HG03060 (cell line): ENCODE measurements around the gene MRPL52.

ENCODE experiments used
- ATAC-seq: cut with Tn5 transposase; IDR thresholded peaks from one replicate; pipeline ENCODE4 v1.9.1; 2021; ENCODE audit warnings: low read depth, moderate number of reproducible peaks; ENCODE audit not compliant: unreplicated experiment

The MRPL52 gene

DNA sequence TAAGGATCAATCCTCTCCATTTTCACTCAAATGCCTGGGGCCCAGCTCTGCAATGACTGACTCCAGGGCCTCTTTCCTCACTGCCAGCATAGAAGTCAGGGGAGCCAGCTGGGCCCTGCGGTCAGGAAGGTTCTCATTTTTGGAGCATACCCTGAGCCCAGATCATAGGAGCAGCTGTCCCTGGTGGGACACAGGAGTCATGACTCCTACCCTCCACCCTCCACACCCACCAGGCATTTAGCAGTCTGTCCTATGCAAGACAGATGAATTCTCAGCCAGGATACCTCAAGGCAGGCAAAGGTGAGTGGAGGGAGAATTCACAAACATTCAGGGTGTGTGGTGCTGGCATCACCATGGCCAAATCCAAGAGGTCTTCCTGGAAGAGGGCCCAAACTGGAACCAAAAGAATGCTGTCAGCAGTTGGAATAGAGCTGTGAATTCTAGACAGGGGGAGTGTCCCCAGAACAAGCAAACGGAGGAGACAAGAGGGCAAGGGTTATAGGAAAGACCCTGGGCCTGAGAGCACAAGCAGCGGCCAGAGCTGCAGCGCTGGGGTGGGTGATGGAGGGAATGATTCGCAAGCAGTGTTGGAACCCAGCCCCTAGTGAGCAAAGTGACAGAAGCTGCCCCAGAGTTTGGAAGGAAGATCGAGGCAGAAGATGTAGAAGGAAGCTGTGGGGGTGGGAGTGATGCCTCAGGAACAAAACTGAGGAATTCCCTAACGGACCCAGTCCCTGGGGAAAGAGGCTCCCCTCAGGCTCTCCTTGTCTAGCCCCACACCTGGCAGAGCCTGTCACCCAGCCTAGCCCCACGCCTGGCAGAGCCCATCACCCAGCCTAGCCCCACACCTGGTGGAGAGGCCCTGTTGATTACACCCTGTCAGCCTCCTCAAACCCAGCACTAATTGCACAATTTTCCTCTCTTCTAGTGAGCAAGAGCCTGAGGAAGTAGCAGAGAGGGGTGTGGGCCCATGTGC, 48.9 kb downstream of the MRPL52 start:
- ATAC-seq, result no peak

DNA sequence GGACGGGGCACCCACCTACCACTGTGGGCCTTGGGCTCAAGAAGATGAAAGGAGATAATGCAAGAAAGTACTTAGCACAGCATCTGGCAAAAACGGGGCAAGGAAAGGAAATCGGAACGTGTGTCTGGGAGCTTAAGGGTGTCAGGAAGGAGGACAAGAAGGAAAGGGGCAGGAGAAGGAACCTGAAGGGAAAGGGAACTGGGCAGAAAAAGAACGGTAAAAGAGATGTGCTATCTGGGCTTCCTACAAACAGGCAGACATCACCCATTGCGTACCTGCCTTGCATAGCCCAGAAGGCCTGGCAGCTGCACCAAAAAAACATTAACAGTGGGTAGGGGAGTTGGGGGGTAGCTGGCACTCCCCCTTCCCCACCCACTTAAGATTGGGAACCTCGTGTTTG, 52.4 kb downstream of the MRPL52 start:
- no peak for ATAC-seq

DNA sequence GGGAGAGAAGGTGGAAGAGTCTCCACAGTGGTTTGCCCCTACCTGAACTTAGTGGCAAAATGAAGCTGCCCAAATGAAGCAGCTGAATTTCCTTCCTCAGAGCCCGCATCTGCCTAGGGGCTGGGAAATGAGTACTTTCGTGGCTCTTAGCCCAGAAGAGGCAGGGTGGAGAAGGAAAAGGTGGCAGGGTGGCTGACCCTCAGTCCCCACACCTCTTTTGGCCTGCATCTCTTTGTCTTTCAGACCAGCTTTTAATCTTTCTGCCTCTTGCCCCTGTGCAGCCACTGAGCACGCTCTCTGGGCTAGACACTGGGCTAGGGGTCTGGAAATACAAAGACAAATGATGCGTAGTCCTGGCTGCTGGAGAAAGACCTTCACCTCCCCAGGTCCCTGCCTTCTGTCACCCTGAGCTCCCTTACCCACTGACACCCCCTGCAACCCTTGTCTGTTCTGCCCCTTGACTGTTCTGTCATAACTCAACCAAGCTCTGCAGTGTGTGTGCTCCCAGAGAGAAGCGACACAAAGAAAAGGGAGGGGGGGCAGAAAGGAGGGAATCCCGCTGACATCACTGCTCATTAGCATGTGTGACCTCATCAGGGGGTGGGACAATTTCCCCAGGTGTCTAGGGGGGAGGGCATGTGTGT, 53.0 kb downstream of the MRPL52 start:
- ATAC-seq, result no peak

DNA sequence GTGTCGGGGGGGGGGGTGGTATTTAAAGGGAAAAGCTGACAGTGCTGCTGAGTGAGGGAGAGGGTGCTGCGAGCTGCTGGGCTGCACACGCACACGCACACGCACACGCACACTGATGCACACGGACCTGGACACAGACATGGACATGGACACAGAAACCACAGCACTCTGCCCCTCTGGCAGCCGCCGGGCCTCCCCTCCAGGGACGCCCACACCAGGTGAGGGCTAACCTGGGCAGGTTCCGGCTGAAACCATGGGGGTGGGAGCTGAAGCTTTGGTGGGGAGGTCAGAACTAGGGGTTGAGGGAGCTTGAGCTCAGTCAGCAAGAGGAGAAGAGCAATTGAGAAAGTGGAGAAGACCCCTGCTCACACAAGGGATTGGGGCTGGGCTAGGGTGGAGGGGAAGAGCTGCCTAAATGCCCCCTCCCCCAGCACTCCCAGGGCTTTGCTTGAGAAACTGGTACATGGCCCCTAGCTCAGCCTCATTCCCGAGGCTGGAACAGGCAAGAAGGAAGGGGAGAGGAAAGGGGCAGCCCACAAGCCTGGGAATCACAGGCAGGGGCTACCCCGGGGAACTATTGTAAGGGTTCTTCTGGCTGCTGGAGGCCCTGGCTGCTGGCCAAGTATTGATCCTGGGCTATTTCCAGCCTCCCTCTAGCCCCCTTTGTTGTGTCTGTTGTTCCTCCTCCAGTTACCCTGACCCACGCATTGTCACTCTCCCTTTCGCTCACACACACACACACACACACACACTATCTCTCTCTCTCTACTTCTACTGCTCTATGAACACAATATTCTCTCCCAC, 53.7 kb downstream of the MRPL52 start, which contains the start of gene REM2:
REM2 (plus strand) TSS at position 50 of the 804 bp plus-strand sequence; CDS start at position 116, 66 bp downstream.
- ATAC-seq, result no peak

DNA sequence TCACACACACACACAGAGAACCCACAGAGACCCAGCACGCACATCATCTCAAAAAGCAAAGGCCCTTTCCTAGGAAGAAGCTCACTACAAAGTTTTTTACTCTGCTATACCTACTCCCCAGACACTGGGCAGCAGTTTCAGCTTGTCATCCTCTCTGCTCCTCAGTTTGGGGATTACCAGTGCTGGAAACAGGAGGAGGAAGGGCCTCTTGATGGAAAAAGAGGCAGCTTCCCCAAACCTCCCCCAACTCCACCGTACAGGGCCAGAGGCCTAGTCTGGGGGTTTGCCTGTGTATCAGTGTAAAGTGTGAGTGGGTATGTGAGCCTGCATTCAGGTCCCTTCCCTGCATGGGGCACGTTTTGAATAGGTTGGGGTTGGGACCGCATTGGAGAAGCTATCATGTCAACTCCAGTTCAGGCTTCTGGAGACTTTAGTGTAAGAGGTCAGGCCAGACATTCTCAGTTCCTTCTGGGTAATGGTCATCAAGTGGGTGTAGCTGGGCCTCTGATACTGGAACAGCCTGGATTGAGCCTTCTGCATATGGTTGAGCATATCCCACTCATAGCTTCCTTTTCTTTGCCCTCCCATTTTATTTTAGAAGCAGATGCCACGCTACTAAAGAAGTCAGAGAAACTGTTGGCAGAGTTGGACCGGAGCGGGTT, 54.5 kb downstream of the MRPL52 start:
- no peak for ATAC-seq
